BE2C (cell line): ENCODE results near the gene SLFN5. TPM values are rescaled to one million over a fixed set of nuclear protein-coding genes. Genes with fewer than 3 reads are reported as not detected.
A peak's percentile ranks its signal among the peaks of the same experiment; 100 is the strongest.
"Not testable (repeated sequence)": the region's sequence is repeated elsewhere in the genome, so short reads cannot be mapped to it uniquely, and the experiment has no call there.

Source experiments
- DNase-seq: peaks from one replicate; pipeline ENCODE4 v3.0.0-alpha.2; 2020
- H3K27me3 ChIP-seq: fragments of 250-450 bp; sonication (Bioruptor Pico); 2 replicates; pipeline ENCODE4 v1.5.1; 2020; ENCODE audit warnings: mild to moderate bottlenecking
- H3K36me3 ChIP-seq: fragments of 250-450 bp; sonication (Bioruptor Pico); 2 replicates; pipeline ENCODE4 v1.5.1; 2020; ENCODE audit warnings: mild to moderate bottlenecking
- H3K4me1 ChIP-seq: fragments of 250-450 bp; sonication (Bioruptor Pico); 2 replicates; pipeline ENCODE4 v1.5.1; 2020
- H3K4me3 ChIP-seq: 2 replicates; pipeline ENCODE4 v1.5.1; 2011; ENCODE audit warnings: low read depth, low read length
- H3K9me3 ChIP-seq: fragments of 250-450 bp; sonication (Bioruptor Pico); 2 replicates; pipeline ENCODE4 v1.5.1; 2020
- CTCF ChIP-seq: IDR thresholded peaks from 2 replicates; pipeline ENCODE4 v1.5.1; 2012; ENCODE audit warnings: mild to moderate bottlenecking, low read depth, low read length
- polyA plus RNA-seq: library from polyadenylated mRNA; unstranded; fragments of >200 nt; gene quantifications from one replicate; pipeline ENCODE4 v1.2.1, GENCODE V29; 2012; ENCODE audit warnings: low read depth, missing spikeins; ENCODE audit not compliant: insufficient read length, insufficient read depth

Gene SLFN5
- not detected for polyA plus RNA-seq

- DNase-seq = no peak
- Histone ChIP-seq H3K4me1 (no peaks in the 10 kb centered on the region), H3K27me3 (peaks cover 49% of the 10 kb centered on the region), H3K9me3 (no peaks in the 10 kb centered on the region), H3K4me3 (peak within 1 kb of the TSS; percentile 13), H3K36me3 (no peaks in the 10 kb centered on the region)
- TF ChIP-seq CTCF = no peak
Measured at GRCh38 chr17:35242805-35243560, at the start of gene SLFN5. Gene SLFN5, plus strand, starts transcription at chr17:35243072. Its CDS starts 15,619 bp downstream, at chr17:35258691.

GRCh38 chr17:35194001-35194400 is 48.9 kb upstream of the SLFN5 start, which contains the start of gene SLC35G3:
Gene SLC35G3, minus strand, starts transcription at chr17:35194393. Its CDS starts 86 bp downstream, at chr17:35194307.
- H3K36me3 ChIP-seq, H3K4me3 ChIP-seq, DNase-seq, H3K4me1 ChIP-seq, H3K9me3 ChIP-seq, H3K27me3 ChIP-seq: not testable (repeated sequence)

- H3K9me3 ChIP-seq, H3K4me1 ChIP-seq, H3K27me3 ChIP-seq, H3K36me3 ChIP-seq, DNase-seq, H3K4me3 ChIP-seq: not testable (repeated sequence)
Measured at GRCh38 chr17:35195062-35195461, 47.8 kb upstream of the SLFN5 start.

- H3K9me3 ChIP-seq, DNase-seq, H3K4me3 ChIP-seq, H3K36me3 ChIP-seq, H3K27me3 ChIP-seq, H3K4me1 ChIP-seq: not testable (repeated sequence)
Measured at GRCh38 chr17:35202582-35202981, 40.3 kb upstream of the SLFN5 start.

GRCh38 chr17:35210741-35211140 is 32.1 kb upstream of the SLFN5 start:
- Histone ChIP-seq H3K9me3 (no peaks in the 10 kb centered on the region), H3K27me3 (peaks cover 2% of the 10 kb centered on the region; the same call in 1 of the 2 replicates), H3K4me1 (no peaks in the 10 kb centered on the region), H3K4me3 (no peak overlapping the region), H3K36me3 (no peaks in the 10 kb centered on the region)
- no peak for TF ChIP-seq CTCF
- DNase-seq = no peak

GRCh38 chr17:35212668-35213067 is 30.2 kb upstream of the SLFN5 start:
- H3K4me1 ChIP-seq = no peaks in the 10 kb centered on the region
- no peak overlapping the region for H3K4me3 ChIP-seq
- no peaks in the 10 kb centered on the region for H3K9me3 ChIP-seq
- H3K36me3 ChIP-seq = no peaks in the 10 kb centered on the region
- peaks cover 2% of the 10 kb centered on the region; the same call in 1 of the 2 replicates for H3K27me3 ChIP-seq
- TF ChIP-seq CTCF = no peak
- no peak for DNase-seq

- H3K27me3 ChIP-seq = peaks cover 2% of the 10 kb centered on the region; the same call in 1 of the 2 replicates
- H3K9me3 ChIP-seq = no peaks in the 10 kb centered on the region
- DNase-seq = no peak
- no peak overlapping the region for H3K4me3 ChIP-seq
- H3K36me3 ChIP-seq = no peaks in the 10 kb centered on the region
- no peaks in the 10 kb centered on the region for H3K4me1 ChIP-seq
- no peak for TF ChIP-seq CTCF
Measured at GRCh38 chr17:35213412-35213940, 29.4 kb upstream of the SLFN5 start.
